HG03432 (cell line): Measurements from ENCODE around the gene CACNA1D.
"Not testable (repeated sequence)": the region's sequence is repeated elsewhere in the genome, so short reads cannot be mapped to it uniquely, and the experiment has no call there.

Experiments used
- ATAC-seq: cut with Tn5 transposase; IDR thresholded peaks from one replicate; pipeline ENCODE4 v1.9.1; 2021; ENCODE audit warnings: mild to moderate bottlenecking, moderate library complexity; ENCODE audit not compliant: unreplicated experiment

CACNA1D gene

GRCh38 chr3:53646723-53647122 is 152.3 kb downstream of the CACNA1D start:
- ATAC-seq, result no peak

- no peak for ATAC-seq
Observed at GRCh38 chr3:53649816-53650215, 155.4 kb downstream of the CACNA1D start.

GRCh38 chr3:53650424-53650823 is 156.0 kb downstream of the CACNA1D start:
- ATAC-seq, result peak; percentile 78

GRCh38 chr3:53650928-53651661 is 156.7 kb downstream of the CACNA1D start:
- no peak for ATAC-seq

- no peak for ATAC-seq
Observed at GRCh38 chr3:53651927-53652326, 157.5 kb downstream of the CACNA1D start.

GRCh38 chr3:53657651-53658050 is 163.2 kb downstream of the CACNA1D start:
- no peak for ATAC-seq

- no peak for ATAC-seq
Observed at GRCh38 chr3:53658613-53659193, 164.3 kb downstream of the CACNA1D start.

- ATAC-seq, result no peak
Observed at GRCh38 chr3:53659996-53660395, 165.6 kb downstream of the CACNA1D start.

GRCh38 chr3:53661480-53661879 is 167.1 kb downstream of the CACNA1D start:
- no peak for ATAC-seq

- not testable (repeated sequence) for ATAC-seq
Observed at GRCh38 chr3:53664812-53665211, 170.4 kb downstream of the CACNA1D start.

- ATAC-seq, result no peak
Observed at GRCh38 chr3:53665608-53666425, 171.4 kb downstream of the CACNA1D start.

GRCh38 chr3:53668872-53669271 is 174.5 kb downstream of the CACNA1D start:
- no peak for ATAC-seq

GRCh38 chr3:53670721-53671120 is 176.3 kb downstream of the CACNA1D start:
- ATAC-seq, result no peak

- ATAC-seq, result no peak
Observed at GRCh38 chr3:53671192-53671960, 177.0 kb downstream of the CACNA1D start.

GRCh38 chr3:53671961-53672299 is 177.5 kb downstream of the CACNA1D start:
- ATAC-seq, result no peak

- ATAC-seq, result no peak
Observed at GRCh38 chr3:53672981-53673380, 178.6 kb downstream of the CACNA1D start.

GRCh38 chr3:53673722-53674350 is 179.4 kb downstream of the CACNA1D start:
- ATAC-seq, result no peak

- no peak for ATAC-seq
Observed at GRCh38 chr3:53674582-53674981, 180.2 kb downstream of the CACNA1D start.

GRCh38 chr3:53675022-53675697 is 180.7 kb downstream of the CACNA1D start:
- no peak for ATAC-seq

GRCh38 chr3:53675942-53676341 is 181.5 kb downstream of the CACNA1D start:
- ATAC-seq, result no peak
